Measurements from ENCODE around the gene CDO1. TPM values are rescaled to one million over a fixed set of nuclear protein-coding genes. Genes with fewer than 3 reads are reported as not detected.
"Not testable (repeated sequence)": the region's sequence is repeated elsewhere in the genome, so short reads cannot be mapped to it uniquely, and the experiment has no call there.

The CDO1 gene
- total RNA-seq, 1 experiment from 2014 or later, result not detected

DNA sequence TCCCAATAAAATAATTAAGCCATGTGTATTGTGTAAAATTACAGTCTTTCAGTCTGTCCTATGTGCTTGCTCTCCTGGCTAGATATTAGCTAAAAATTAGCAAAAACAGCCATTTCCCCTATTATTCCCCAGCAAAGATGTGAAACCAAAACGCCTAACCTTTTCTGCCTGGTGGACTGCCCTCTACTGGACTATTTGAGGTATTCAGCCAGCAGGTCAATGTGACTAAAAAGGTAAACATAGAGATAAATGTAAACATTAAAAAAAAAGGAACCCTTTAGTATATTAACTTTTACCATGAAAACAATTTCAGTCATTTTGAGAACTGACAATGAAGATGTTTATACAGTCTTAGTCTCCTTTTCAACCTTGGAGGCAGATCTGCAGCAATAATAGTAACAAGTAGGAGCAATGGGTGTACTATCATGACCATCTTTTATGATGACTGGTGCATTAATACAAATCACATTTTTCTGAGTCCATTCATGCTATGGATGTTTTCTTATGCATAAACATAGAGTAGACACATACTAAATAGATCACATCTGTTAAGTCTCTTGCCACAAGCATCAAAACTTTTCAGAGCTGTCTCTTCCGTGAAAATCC is 14.8 kb upstream of the CDO1 start:
- TF ChIP-seq, protein P1, sequence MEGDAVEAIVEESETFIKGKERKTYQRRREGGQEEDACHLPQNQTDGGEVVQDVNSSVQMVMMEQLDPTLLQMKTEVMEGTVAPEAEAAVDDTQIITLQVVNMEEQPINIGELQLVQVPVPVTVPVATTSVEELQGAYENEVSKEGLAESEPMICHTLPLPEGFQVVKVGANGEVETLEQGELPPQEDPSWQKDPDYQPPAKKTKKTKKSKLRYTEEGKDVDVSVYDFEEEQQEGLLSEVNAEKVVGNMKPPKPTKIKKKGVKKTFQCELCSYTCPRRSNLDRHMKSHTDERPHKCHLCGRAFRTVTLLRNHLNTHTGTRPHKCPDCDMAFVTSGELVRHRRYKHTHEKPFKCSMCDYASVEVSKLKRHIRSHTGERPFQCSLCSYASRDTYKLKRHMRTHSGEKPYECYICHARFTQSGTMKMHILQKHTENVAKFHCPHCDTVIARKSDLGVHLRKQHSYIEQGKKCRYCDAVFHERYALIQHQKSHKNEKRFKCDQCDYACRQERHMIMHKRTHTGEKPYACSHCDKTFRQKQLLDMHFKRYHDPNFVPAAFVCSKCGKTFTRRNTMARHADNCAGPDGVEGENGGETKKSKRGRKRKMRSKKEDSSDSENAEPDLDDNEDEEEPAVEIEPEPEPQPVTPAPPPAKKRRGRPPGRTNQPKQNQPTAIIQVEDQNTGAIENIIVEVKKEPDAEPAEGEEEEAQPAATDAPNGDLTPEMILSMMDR (IDR thresholded peaks at IDR 0.05; ENCODE audit: insufficient read depth in 1 of 2, low read depth in 1 of 2, low read length in 1 of 2, severe bottlenecking in 1 of 2, unreplicated experiment in 1 of 2), result peak; percentile 78 to 79
- Mint-ChIP-seq H3K4me3 (ENCODE audit: unreplicated experiment) (no peak overlapping the region), H3K27me3 (ENCODE audit: insufficient read depth, unreplicated experiment) (no peaks in the 10 kb centered on the region), H3K27ac (ENCODE audit: unreplicated experiment) (no peak overlapping the region), H3K36me3 (ENCODE audit: insufficient read depth, unreplicated experiment) (peaks cover 45% of the 10 kb centered on the region), H3K9me3 (ENCODE audit: unreplicated experiment) (no peaks in the 10 kb centered on the region), H3K4me1 (ENCODE audit: low read depth, unreplicated experiment) (peaks cover 6% of the 10 kb centered on the region)
- Histone ChIP-seq H3K4me3 (ENCODE audit: low read depth, low read length) (no peak overlapping the region), H3K36me3 (ENCODE audit: control insufficient read depth, insufficient read depth, low read length) (no peaks in the 10 kb centered on the region; the same call in 1 of the 2 replicates), H3K27me3 (replicated peaks; ENCODE audit: control insufficient read depth, insufficient read depth, low read length) (no peaks in the 10 kb centered on the region), H3K4me1 (no peaks in the 10 kb centered on the region), H3K9me3 (no peaks in the 10 kb centered on the region)
- DNase-seq, result peak in 1 of 2 experiments; percentile 51
- CTCF ChIA-PET, result interaction anchor here (0.6 to 2.0 kb wide), 3 partner anchors 10 to 196 kb away, joined by 3 to 7 read pairs (median 3); partner anchors contain the start of gene AP3S1
- intact Hi-C loops (cut with micrococcal nuclease; ENCODE audit: unreplicated experiment), result loop anchor here (1.0 to 2.0 kb wide), 3 partner anchors 51 to 204 kb away; partner anchors contain the start of gene TMED7
- BruUV-seq (replicated peaks), result no TSS peak
- POLR2A ChIA-PET, result no interaction called here

DNA sequence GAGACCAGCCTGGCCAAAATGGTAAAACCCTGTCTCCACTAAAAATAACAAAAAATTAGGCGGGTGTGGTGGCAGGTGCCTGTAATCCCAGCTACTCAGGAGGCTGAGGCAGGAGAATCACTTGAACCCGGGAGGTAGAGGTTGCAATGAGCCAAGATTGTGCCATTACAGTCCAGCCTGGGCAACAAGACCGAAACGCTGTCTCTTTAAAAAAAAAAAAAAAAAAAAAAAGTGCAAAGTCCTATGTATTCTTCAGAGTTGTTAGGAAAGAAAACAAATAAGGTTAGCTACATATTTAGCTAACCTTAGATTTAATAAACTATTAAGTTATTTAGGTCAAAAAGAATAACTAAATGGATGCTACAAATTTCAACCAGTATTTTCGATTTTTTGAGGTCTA is 13.5 kb upstream of the CDO1 start:
- Mint-ChIP-seq H3K36me3 (ENCODE audit: insufficient read depth, unreplicated experiment) (peaks cover 32% of the 10 kb centered on the region), H3K4me3 (ENCODE audit: unreplicated experiment) (no peak overlapping the region), H3K9me3 (ENCODE audit: unreplicated experiment) (no peaks in the 10 kb centered on the region), H3K27me3 (ENCODE audit: insufficient read depth, unreplicated experiment) (no peaks in the 10 kb centered on the region), H3K4me1 (ENCODE audit: low read depth, unreplicated experiment) (peaks cover 6% of the 10 kb centered on the region), H3K27ac (ENCODE audit: unreplicated experiment) (no peak overlapping the region)
- intact Hi-C loops (cut with micrococcal nuclease; ENCODE audit: unreplicated experiment), result loop anchor here (2.0 kb wide), 1 partner anchor 203 kb away; the partner anchor contains the start of gene TMED7
- no peak for DNase-seq
- Histone ChIP-seq H3K27me3 (replicated peaks; ENCODE audit: control insufficient read depth, insufficient read depth, low read length) (no peaks in the 10 kb centered on the region), H3K9me3 (no peaks in the 10 kb centered on the region; the same call in 1 of the 2 replicates), H3K4me1 (no peaks in the 10 kb centered on the region), H3K4me3 (ENCODE audit: low read depth, low read length) (no peak overlapping the region), H3K36me3 (ENCODE audit: control insufficient read depth, insufficient read depth, low read length) (no peaks in the 10 kb centered on the region; the same call in 1 of the 2 replicates)
- CTCF ChIA-PET, result no interaction called here
- POLR2A ChIA-PET, result no interaction called here
- TF ChIP-seq, protein P1 (IDR thresholded peaks at IDR 0.05; ENCODE audit: insufficient read depth in 1 of 2, low read depth in 1 of 2, low read length in 1 of 2, severe bottlenecking in 1 of 2, unreplicated experiment in 1 of 2), result no peak
- BruUV-seq (replicated peaks), result no TSS peak

DNA sequence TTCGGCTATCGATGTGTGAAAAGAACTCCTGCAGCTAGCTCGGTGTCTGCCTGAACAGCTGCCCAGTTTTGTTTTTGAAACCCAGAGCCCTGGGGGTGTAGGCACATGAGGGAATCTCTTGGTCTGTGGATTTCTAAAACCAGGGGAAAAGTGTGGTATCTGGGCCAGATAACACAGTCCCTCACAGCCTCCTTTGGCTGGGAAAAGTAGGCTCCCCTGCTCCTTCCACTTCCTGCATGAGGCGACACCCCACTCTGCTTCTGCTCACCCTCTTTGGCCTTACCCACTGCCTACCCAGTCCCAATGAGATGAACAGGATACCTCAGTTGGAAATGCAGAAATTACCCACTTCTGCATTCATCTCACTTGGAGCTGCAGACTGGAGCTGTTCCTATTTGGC is 9.5 kb upstream of the CDO1 start:
- no peak for DNase-seq
- Mint-ChIP-seq H3K9me3 (ENCODE audit: unreplicated experiment) (no peaks in the 10 kb centered on the region), H3K4me1 (ENCODE audit: low read depth, unreplicated experiment) (peaks cover 1% of the 10 kb centered on the region), H3K27ac (ENCODE audit: unreplicated experiment) (no peak overlapping the region), H3K36me3 (ENCODE audit: insufficient read depth, unreplicated experiment) (peaks cover 15% of the 10 kb centered on the region), H3K27me3 (ENCODE audit: insufficient read depth, unreplicated experiment) (no peaks in the 10 kb centered on the region), H3K4me3 (ENCODE audit: unreplicated experiment) (no peak overlapping the region)
- H3K36me3 ChIP-seq (ENCODE audit: control insufficient read depth, insufficient read depth, low read length), result no peaks in the 10 kb centered on the region; the same call in 1 of the 2 replicates
- POLR2A ChIA-PET, result no interaction called here
- no peaks in the 10 kb centered on the region; the same call in 1 of the 2 replicates for H3K9me3 ChIP-seq
- BruUV-seq (replicated peaks), result no TSS peak
- CTCF ChIA-PET, result no interaction called here
- H3K4me1 ChIP-seq, result no peaks in the 10 kb centered on the region
- no peaks in the 10 kb centered on the region for H3K27me3 ChIP-seq (replicated peaks; ENCODE audit: control insufficient read depth, insufficient read depth, low read length)
- H3K4me3 ChIP-seq (ENCODE audit: low read depth, low read length), result no peak overlapping the region
- intact Hi-C loops (cut with micrococcal nuclease; ENCODE audit: unreplicated experiment), result loop anchor here (2.0 kb wide), 1 partner anchor 19 kb away; no protein-coding TSS in a partner anchor
- TF ChIP-seq, protein P1 (IDR thresholded peaks at IDR 0.05; ENCODE audit: insufficient read depth in 1 of 2, low read depth in 1 of 2, low read length in 1 of 2, severe bottlenecking in 1 of 2, unreplicated experiment in 1 of 2), result no peak

DNA sequence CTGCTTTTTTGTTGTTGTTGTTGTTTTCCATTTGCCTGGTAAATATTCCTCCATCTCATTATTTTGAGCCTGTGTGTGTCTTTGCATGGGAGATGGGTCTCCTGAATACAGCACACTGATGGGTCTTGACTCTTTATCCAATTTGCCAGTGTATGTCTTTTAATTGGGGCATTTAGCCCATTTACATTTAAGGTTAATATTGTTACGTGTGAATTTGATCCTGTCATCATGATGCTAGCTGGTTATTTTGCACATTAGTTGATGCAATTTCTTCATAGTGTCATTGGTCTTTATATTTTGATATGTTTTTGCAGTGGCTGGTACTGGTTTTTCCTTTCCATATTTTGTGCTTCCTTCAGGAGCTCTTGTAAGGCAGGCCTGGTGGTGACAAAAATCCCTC is 8.5 kb upstream of the CDO1 start:
- POLR2A ChIA-PET; H3K4me1 ChIP-seq; H3K36me3 ChIP-seq (ENCODE audit: control insufficient read depth, insufficient read depth, low read length); H3K27me3 ChIP-seq (replicated peaks; ENCODE audit: control insufficient read depth, insufficient read depth, low read length); H3K9me3 Mint-ChIP-seq (ENCODE audit: unreplicated experiment); intact Hi-C loops (cut with micrococcal nuclease; ENCODE audit: unreplicated experiment); H3K4me3 ChIP-seq (ENCODE audit: low read depth, low read length); H3K4me3 Mint-ChIP-seq (ENCODE audit: unreplicated experiment); H3K27me3 Mint-ChIP-seq (ENCODE audit: insufficient read depth, unreplicated experiment); DNase-seq; H3K9me3 ChIP-seq; H3K4me1 Mint-ChIP-seq (ENCODE audit: low read depth, unreplicated experiment); H3K27ac Mint-ChIP-seq (ENCODE audit: unreplicated experiment); CTCF ChIA-PET; BruUV-seq (replicated peaks): not testable (repeated sequence)
- H3K36me3 Mint-ChIP-seq (ENCODE audit: insufficient read depth, unreplicated experiment), result peaks cover 13% of the 10 kb centered on the region

Data from Caco-2 (cell line).